Body of pancreas (tissue), 4 donors: ENCODE data around the gene PDLIM1.

Experiments used
- CTCF ChIP-seq, 7 experiments: fragments of 450-650 bp in 4 of 7; fragments of 200-600 bp in 3 of 7; sonication (generic) in 3 of 7; IDR thresholded peaks; one replicate each; pipeline ENCODE4 v1.5.1; 2016 to 2019; ENCODE audit warnings: antibody characterized with exemption in 7 of 7
- POLR2A ChIP-seq, 3 donors: fragments of 450-650 bp; IDR thresholded peaks; one replicate each; pipeline ENCODE4 v1.6.1; 2016; ENCODE audit warnings: antibody characterized with exemption in 3 of 3, mild to moderate bottlenecking in 2 of 3

GRCh38 chr10:95297402-95297801 is 6.6 kb upstream of the PDLIM1 start:
- TF ChIP-seq POLR2A (IDR thresholded peaks at IDR 0.05) (no peak), CTCF (IDR thresholded peaks at IDR 0.05) (no peak)
